ENCODE measurements around the gene CLN6.
"Not testable (repeated sequence)": the region's sequence is repeated elsewhere in the genome, so short reads cannot be mapped to it uniquely, and the experiment has no call there.

DNA sequence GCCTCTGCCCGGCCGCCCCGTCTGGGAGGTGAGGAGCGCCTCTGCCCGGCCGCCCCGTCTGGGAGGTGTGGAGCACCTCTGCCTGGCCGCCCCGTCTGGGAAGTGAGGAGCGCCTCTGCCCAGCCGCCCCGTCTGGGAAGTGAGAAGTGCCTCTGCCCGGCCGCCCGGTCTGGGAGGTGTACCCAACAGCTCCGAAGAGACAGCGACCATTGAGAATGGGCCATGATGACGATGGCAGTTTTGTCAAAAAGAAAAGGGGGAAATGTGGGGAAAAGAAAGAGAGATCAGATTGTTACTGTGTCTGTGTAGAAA, 7.1 kb downstream of the CLN6 start:
- not testable (repeated sequence) for TF ChIP-seq EZH2, EZH2phosphoT487 (IDR thresholded peaks at IDR 0.05)
- TF ChIP-seq, protein P1, sequence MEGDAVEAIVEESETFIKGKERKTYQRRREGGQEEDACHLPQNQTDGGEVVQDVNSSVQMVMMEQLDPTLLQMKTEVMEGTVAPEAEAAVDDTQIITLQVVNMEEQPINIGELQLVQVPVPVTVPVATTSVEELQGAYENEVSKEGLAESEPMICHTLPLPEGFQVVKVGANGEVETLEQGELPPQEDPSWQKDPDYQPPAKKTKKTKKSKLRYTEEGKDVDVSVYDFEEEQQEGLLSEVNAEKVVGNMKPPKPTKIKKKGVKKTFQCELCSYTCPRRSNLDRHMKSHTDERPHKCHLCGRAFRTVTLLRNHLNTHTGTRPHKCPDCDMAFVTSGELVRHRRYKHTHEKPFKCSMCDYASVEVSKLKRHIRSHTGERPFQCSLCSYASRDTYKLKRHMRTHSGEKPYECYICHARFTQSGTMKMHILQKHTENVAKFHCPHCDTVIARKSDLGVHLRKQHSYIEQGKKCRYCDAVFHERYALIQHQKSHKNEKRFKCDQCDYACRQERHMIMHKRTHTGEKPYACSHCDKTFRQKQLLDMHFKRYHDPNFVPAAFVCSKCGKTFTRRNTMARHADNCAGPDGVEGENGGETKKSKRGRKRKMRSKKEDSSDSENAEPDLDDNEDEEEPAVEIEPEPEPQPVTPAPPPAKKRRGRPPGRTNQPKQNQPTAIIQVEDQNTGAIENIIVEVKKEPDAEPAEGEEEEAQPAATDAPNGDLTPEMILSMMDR (IDR thresholded peaks at IDR 0.05) = not testable (repeated sequence)
